HG02970 (cell line): ENCODE results near the gene CDC42BPG.

Source experiments
- ATAC-seq: cut with Tn5 transposase; IDR thresholded peaks from one replicate; pipeline ENCODE4 v1.9.1; 2021; ENCODE audit warnings: mild to moderate bottlenecking, moderate library complexity, moderate number of reproducible peaks; ENCODE audit not compliant: unreplicated experiment, low FRiP score

The CDC42BPG gene

GRCh38 chr11:64867748-64868462 is 23.5 kb upstream of the CDC42BPG start:
- ATAC-seq: no peak

- no peak for ATAC-seq
These were observed 21.7 kb upstream of the CDC42BPG start for GRCh38 chr11:64866173-64866491.

- peak; percentile 34 for ATAC-seq
These were observed 21.1 kb upstream of the CDC42BPG start for GRCh38 chr11:64865286-64866172.

- peak; percentile 18 for ATAC-seq
These were observed 20.2 kb upstream of the CDC42BPG start for GRCh38 chr11:64864473-64865285.

- ATAC-seq: no peak
These were observed 19.7 kb upstream of the CDC42BPG start for GRCh38 chr11:64864135-64864472.

GRCh38 chr11:64863391-64864060 is 19.1 kb upstream of the CDC42BPG start:
- no peak for ATAC-seq

GRCh38 chr11:64862987-64863390 is 18.5 kb upstream of the CDC42BPG start:
- ATAC-seq: no peak

- no peak for ATAC-seq
These were observed 16.9 kb upstream of the CDC42BPG start for GRCh38 chr11:64861227-64861975.

- ATAC-seq: peak; percentile 68
These were observed 15.3 kb upstream of the CDC42BPG start for GRCh38 chr11:64859542-64860414.

GRCh38 chr11:64858467-64859263 is 14.2 kb upstream of the CDC42BPG start:
- ATAC-seq: no peak

- ATAC-seq: no peak
These were observed 13.0 kb upstream of the CDC42BPG start for GRCh38 chr11:64857485-64857884.

- ATAC-seq: no peak
These were observed 12.2 kb upstream of the CDC42BPG start for GRCh38 chr11:64856382-64857227.

- ATAC-seq: no peak
These were observed 11.3 kb upstream of the CDC42BPG start for GRCh38 chr11:64855596-64856304.

- ATAC-seq: no peak
These were observed 10.4 kb upstream of the CDC42BPG start for GRCh38 chr11:64854534-64855502.

GRCh38 chr11:64854157-64854533 is 9.7 kb upstream of the CDC42BPG start:
- ATAC-seq: no peak

GRCh38 chr11:64853709-64854108 is 9.3 kb upstream of the CDC42BPG start:
- no peak for ATAC-seq
